Body of pancreas (tissue), 4 donors: ENCODE results near the gene CTIF. TPM values are rescaled to one million over a fixed set of nuclear protein-coding genes. Genes with fewer than 3 reads are reported as not detected.
A peak's percentile ranks its signal among the peaks of the same experiment; 100 is the strongest.

Source experiments
- ATAC-seq: fragments of 150-250 bp; one replicate; pipeline ENCODE4 v1.9.1; 2016
- DNase-seq, 4 donors: peaks; one replicate each; pipeline ENCODE4 v3.0.0-alpha.2; 2019
- H3K27ac ChIP-seq, 4 donors: fragments of 200-600 bp; sonication (generic); 1 replicate in 3 of 4; 2 replicates in 1 of 4; pipeline versions ENCODE4 v1.5.1 to v1.6.1; 2016 to 2019; ENCODE audit warnings: mild to moderate bottlenecking in 1 of 4, mixed read lengths in 1 of 4, moderate library complexity in 1 of 4
- H3K27me3 ChIP-seq, 2 donors: fragments of 200-600 bp; sonication (generic); one replicate each; pipeline ENCODE4 v1.6.0; 2016; ENCODE audit warnings: mild to moderate bottlenecking in 1 of 2
- H3K36me3 ChIP-seq, 2 donors: fragments of 200-600 bp; sonication (generic); replicated peaks in 1 of 2; 2 replicates each; pipeline ENCODE4 v1.5.1; 2016; ENCODE audit warnings: low read depth in 2 of 2; ENCODE audit not compliant: insufficient read depth in 1 of 2
- H3K4me1 ChIP-seq: fragments of 200-600 bp; sonication (generic); one replicate; pipeline ENCODE4 v1.6.0; 2016
- H3K4me3 ChIP-seq, 2 donors: fragments of 200-600 bp; sonication (generic); 1 replicate in 1 of 2; 2 replicates in 1 of 2; pipeline ENCODE4 v1.5.1; 2016 to 2019
- H3K9me3 ChIP-seq, 3 donors: fragments of 200-600 bp; sonication (generic); 1 replicate in 2 of 3; 2 replicates in 1 of 3; pipeline ENCODE4 v1.5.1; 2016
- CTCF ChIP-seq, 7 experiments: fragments of 450-650 bp in 4 of 7; fragments of 200-600 bp in 3 of 7; sonication (generic) in 3 of 7; IDR thresholded peaks; one replicate each; pipeline ENCODE4 v1.5.1; 2016 to 2019; ENCODE audit warnings: antibody characterized with exemption in 7 of 7
- POLR2A ChIP-seq, 3 donors: fragments of 450-650 bp; IDR thresholded peaks; one replicate each; pipeline ENCODE4 v1.6.1; 2016; ENCODE audit warnings: antibody characterized with exemption in 3 of 3, mild to moderate bottlenecking in 2 of 3
- WGBS, 2 donors: methylation state at CpG; one replicate each; pipeline ENCODE4 v1.1.5; 2017; 5-methylcytosine and 5-hydroxymethylcytosine counted together
- intact Hi-C: fragments of 100-400 bp; cut with DNase I; formaldehyde crosslinking; loops from one replicate; pipeline ENCODE4 v1.15.1; 2023
- total RNA-seq, 2 donors: library from RNA; depleted of rRNA; stranded (reverse); fragments of >200 nt; gene quantifications; one replicate each; pipeline ENCODE4 v1.1.0, GENCODE V29; 2016

The CTIF gene
- total RNA-seq, 2 donors from 2014 or later = 18.7 to 24.4 TPM

- DNase-seq (peak; percentile 58 to 77 (median 70)), ATAC-seq (peak; percentile 67)
- Histone ChIP-seq H3K27me3 (no peaks in the 10 kb centered on the region), H3K27ac (peak overlapping the region; percentile 58 to 76 (median 62)), H3K9me3 (no peaks in the 10 kb centered on the region), H3K4me1 (peaks cover 21% of the 10 kb centered on the region), H3K36me3 (no peaks in the 10 kb centered on the region), H3K4me3 (no peak overlapping the region)
- no peak for TF ChIP-seq CTCF (IDR thresholded peaks at IDR 0.05)
- peak in 2 of 3 donors; percentile 19 to 27 for TF ChIP-seq POLR2A (IDR thresholded peaks at IDR 0.05)
- intact Hi-C loops = no loop called here
- WGBS, 2 donors = 17 to 34% methylated on average over 28 of the region's 28 CpGs
Measured at GRCh38 chr18:48781163-48781987, 242.5 kb downstream of the CTIF start.

GRCh38 chr18:48781988-48782363 lies 243.1 kb downstream of the CTIF start:
- no peak for DNase-seq
- no peak overlapping the region for H3K4me3 ChIP-seq
- peak overlapping the region; percentile 58 to 76 (median 62) for H3K27ac ChIP-seq
- no peaks in the 10 kb centered on the region for H3K9me3 ChIP-seq
- H3K36me3 ChIP-seq = no peaks in the 10 kb centered on the region
- WGBS, 2 donors = 82 to 87% methylated on average over 2 of the region's 2 CpGs
- peaks cover 21% of the 10 kb centered on the region for H3K4me1 ChIP-seq
- TF ChIP-seq CTCF (IDR thresholded peaks at IDR 0.05) (no peak), POLR2A (IDR thresholded peaks at IDR 0.05) (no peak)
- intact Hi-C loops = no loop called here
- H3K27me3 ChIP-seq = no peaks in the 10 kb centered on the region
- ATAC-seq = no peak

- DNase-seq (no peak), ATAC-seq (no peak)
- no peak for TF ChIP-seq CTCF (IDR thresholded peaks at IDR 0.05)
- no peak for TF ChIP-seq POLR2A (IDR thresholded peaks at IDR 0.05)
- no peaks in the 10 kb centered on the region for H3K36me3 ChIP-seq
- H3K27ac ChIP-seq = peak overlapping the region in 2 of 4 donors; percentile 62
- peaks cover 21% of the 10 kb centered on the region for H3K4me1 ChIP-seq
- H3K27me3 ChIP-seq = no peaks in the 10 kb centered on the region
- no peaks in the 10 kb centered on the region for H3K9me3 ChIP-seq
- no peak overlapping the region for H3K4me3 ChIP-seq
- intact Hi-C loops = no loop called here
- 84 to 87% methylated on average over 7 to 11 of the region's 11 CpGs for WGBS, 2 donors
Measured at GRCh38 chr18:48782381-48782861, 243.6 kb downstream of the CTIF start.

GRCh38 chr18:48783616-48784520 lies 245.0 kb downstream of the CTIF start:
- H3K27me3 ChIP-seq = no peaks in the 10 kb centered on the region
- H3K4me1 ChIP-seq = peaks cover 21% of the 10 kb centered on the region
- no peak for TF ChIP-seq POLR2A (IDR thresholded peaks at IDR 0.05)
- no peak for TF ChIP-seq CTCF (IDR thresholded peaks at IDR 0.05)
- H3K36me3 ChIP-seq = no peaks in the 10 kb centered on the region
- DNase-seq = no peak
- no peak overlapping the region for H3K27ac ChIP-seq
- intact Hi-C loops = no loop called here
- H3K4me3 ChIP-seq = no peak overlapping the region
- no peak for ATAC-seq
- 91 to 94% methylated on average over 21 to 24 of the region's 24 CpGs for WGBS, 2 donors
- H3K9me3 ChIP-seq = no peaks in the 10 kb centered on the region
